GM12878 (cell line): ENCODE results near the gene ADAP1. TPM values are rescaled to one million over a fixed set of nuclear protein-coding genes. Genes with fewer than 3 reads are reported as not detected.
A peak's percentile ranks its signal among the peaks of the same experiment; 100 is the strongest.

Source experiments
- BCL3 ChIP-seq: IDR thresholded peaks from 2 replicates; pipeline ENCODE4 v1.6.1; 2011; ENCODE audit warnings: borderline replicate concordance, low read depth, mild to moderate bottlenecking, moderate library complexity, low read length; ENCODE audit not compliant: insufficient read depth, poor library complexity, severe bottlenecking
- BHLHE40 ChIP-seq, 2 experiments: fragments of 450-650 bp in 1 of 2; IDR thresholded peaks; 2 replicates each; pipeline ENCODE4 v1.6.1; 2011 to 2017; ENCODE audit warnings: low read depth in 2 of 2, borderline replicate concordance in 1 of 2, improper control_type of control experiment in 1 of 2, low read length in 1 of 2, mild to moderate bottlenecking in 1 of 2
- BRCA1 ChIP-seq: IDR thresholded peaks from 2 replicates; pipeline ENCODE4 v1.6.1; 2011; ENCODE audit warnings: low read depth, low read length, improper control_type of control experiment
- CHD1 ChIP-seq: IDR thresholded peaks from 2 replicates; pipeline ENCODE4 v1.6.1; 2012; ENCODE audit warnings: low read depth, low read length, improper control_type of control experiment
- CHD4 ChIP-seq: fragments of 200-600 bp; sonication (generic); IDR thresholded peaks from 2 replicates; pipeline ENCODE4 v1.6.1; 2016; ENCODE audit warnings: mild to moderate bottlenecking
- EED ChIP-seq: sonication (generic); IDR thresholded peaks from 2 replicates; pipeline ENCODE4 v1.6.1; 2016; ENCODE audit warnings: antibody characterized with exemption, low read depth
- ESRRA ChIP-seq: IDR thresholded peaks from 2 replicates; pipeline ENCODE4 v1.6.1; 2012; ENCODE audit warnings: mild to moderate bottlenecking, low read length, improper control_type of control experiment
- HCFC1 ChIP-seq: fragments of 150-350 bp; IDR thresholded peaks from 2 replicates; pipeline ENCODE4 v1.6.1; 2014; ENCODE audit warnings: low read length
- JUNB ChIP-seq: IDR thresholded peaks from 2 replicates; pipeline ENCODE4 v1.6.1; 2016; ENCODE audit warnings: antibody characterized with exemption, mild to moderate bottlenecking
- KDM1A ChIP-seq: fragments of 200-600 bp; sonication (generic); IDR thresholded peaks from 2 replicates; pipeline ENCODE4 v1.6.1; 2016; ENCODE audit warnings: borderline replicate concordance
- MTA3 ChIP-seq: IDR thresholded peaks from 2 replicates; pipeline ENCODE4 v1.6.1; 2012; ENCODE audit warnings: low read length, inconsistent platforms, borderline replicate concordance
- NBN ChIP-seq: fragments of 450-650 bp; IDR thresholded peaks from 2 replicates; pipeline ENCODE4 v1.6.1; 2016
- NR2F1 ChIP-seq: fragments of 450-650 bp; conservative IDR thresholded peaks from 2 replicates; pipeline ENCODE4 v1.6.1; 2017; ENCODE audit warnings: mild to moderate bottlenecking
- POLR2AphosphoS5 ChIP-seq: IDR thresholded peaks from 2 replicates; pipeline ENCODE4 v1.6.1; 2011; ENCODE audit warnings: mild to moderate bottlenecking, low read length, inconsistent platforms
- POU2F2 ChIP-seq: IDR thresholded peaks from 3 replicates; pipeline ENCODE4 v1.6.1; 2011; ENCODE audit warnings: low read depth, mild to moderate bottlenecking, low read length, borderline replicate concordance
- RFX5 ChIP-seq: IDR thresholded peaks from 2 replicates; pipeline ENCODE4 v1.6.1; 2011; ENCODE audit warnings: low read depth, low read length, improper control_type of control experiment
- SREBF2 ChIP-seq: IDR thresholded peaks from 2 replicates; pipeline ENCODE4 v1.6.1; 2012; ENCODE audit warnings: mild to moderate bottlenecking, low read length
- SRF ChIP-seq, 2 experiments: IDR thresholded peaks; 2 replicates each; pipeline ENCODE4 v1.6.1; 2011; ENCODE audit warnings: low read depth in 2 of 2, low read length in 2 of 2, mild to moderate bottlenecking in 1 of 2, moderate library complexity in 1 of 2
- SUPT20H ChIP-seq: IDR thresholded peaks from 2 replicates; pipeline ENCODE4 v1.6.1; 2011; ENCODE audit warnings: low read depth, mild to moderate bottlenecking, low read length, moderate library complexity, borderline replicate concordance; ENCODE audit not compliant: control insufficient read depth
- WRNIP1 ChIP-seq: IDR thresholded peaks from 2 replicates; pipeline ENCODE4 v1.6.1; 2011; ENCODE audit warnings: low read depth, low read length, improper control_type of control experiment, borderline replicate concordance
- ZBED1 ChIP-seq: IDR thresholded peaks from 2 replicates; pipeline ENCODE4 v1.6.1; 2016; ENCODE audit warnings: borderline replicate concordance
- polyA plus RNA-seq, 11 experiments: library from polyadenylated mRNA; depleted of rRNA in 4 of 11; unstranded in 6 of 11; stranded (reverse) in 5 of 11; fragments of >200 nt; fragmentation: Nextera tagmentation in 4 of 11; fragmentation: Illumina TruSeq in 1 of 11; extraction: Ambion mirVana in 4 of 11; extraction: Trizol in 1 of 11; gene quantifications; 1 replicate in 1 of 11; 2 replicates in 10 of 11; pipeline versions ENCODE4 v1.2.1 to v1.2.3, GENCODE V29; 2011 to 2016; ENCODE audit warnings: inconsistent platforms in 2 of 11, missing spikeins in 2 of 11, low read depth in 1 of 11
- total RNA-seq, 4 experiments: library from RNA; depleted of rRNA in 3 of 4; stranded (reverse); fragments of >200 nt in 3 of 4; fragmentation: Illumina TruSeq in 1 of 4; extraction: Trizol in 1 of 4; gene quantifications; 2 replicates each; pipeline versions ENCODE4 v1.2.1 to v1.2.3, GENCODE V29; 2013 to 2021
- TF ChIP-seq, protein P1 (sequence below): IDR thresholded peaks from 2 replicates; pipeline ENCODE4 v1.6.1; 2011; ENCODE audit warnings: low read depth, mild to moderate bottlenecking, low read length, moderate library complexity, borderline replicate concordance; ENCODE audit errors: extremely low read depth
- TF ChIP-seq, protein P2 (sequence below): fragments of 450-650 bp; IDR thresholded peaks from 2 replicates; pipeline ENCODE4 v1.6.1; 2017; ENCODE audit warnings: low read depth, mild to moderate bottlenecking, moderate library complexity
- TF ChIP-seq, protein P3 (sequence below): fragments of 450-650 bp; IDR thresholded peaks from 2 replicates; pipeline ENCODE4 v1.6.1; 2017; ENCODE audit warnings: mild to moderate bottlenecking, moderate library complexity

The ADAP1 gene
- total and polyA plus RNA-seq, 10 of the 15 experiments (the other 5 are each of a cell fraction or from before 2014, with no cell fraction given): 0.22 to 44.2 (median 22.0) TPM; not detected in 1

GRCh38 chr7:974820-975681 lies 20.6 kb upstream of the ADAP1 start, which contains the start of gene COX19 (continued):
- no peak for TF ChIP-seq ESRRA
- TF ChIP-seq, protein P1, sequence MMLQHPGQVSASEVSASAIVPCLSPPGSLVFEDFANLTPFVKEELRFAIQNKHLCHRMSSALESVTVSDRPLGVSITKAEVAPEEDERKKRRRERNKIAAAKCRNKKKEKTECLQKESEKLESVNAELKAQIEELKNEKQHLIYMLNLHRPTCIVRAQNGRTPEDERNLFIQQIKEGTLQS: no peak
- TF ChIP-seq POLR2AphosphoS5: peak; percentile 79
- peak; percentile 50 to 58; a peak in 2 of 4 replicates for TF ChIP-seq BHLHE40 (IDR thresholded peaks at IDR 0.05; ENCODE audit: borderline replicate concordance in 1 of 2, low read depth in 2 of 2, low read length in 1 of 2)
- 0 out of 2 replicates have a peak, but pooled peaks have one; percentile 44 for TF ChIP-seq CHD1
- TF ChIP-seq, protein P2, sequence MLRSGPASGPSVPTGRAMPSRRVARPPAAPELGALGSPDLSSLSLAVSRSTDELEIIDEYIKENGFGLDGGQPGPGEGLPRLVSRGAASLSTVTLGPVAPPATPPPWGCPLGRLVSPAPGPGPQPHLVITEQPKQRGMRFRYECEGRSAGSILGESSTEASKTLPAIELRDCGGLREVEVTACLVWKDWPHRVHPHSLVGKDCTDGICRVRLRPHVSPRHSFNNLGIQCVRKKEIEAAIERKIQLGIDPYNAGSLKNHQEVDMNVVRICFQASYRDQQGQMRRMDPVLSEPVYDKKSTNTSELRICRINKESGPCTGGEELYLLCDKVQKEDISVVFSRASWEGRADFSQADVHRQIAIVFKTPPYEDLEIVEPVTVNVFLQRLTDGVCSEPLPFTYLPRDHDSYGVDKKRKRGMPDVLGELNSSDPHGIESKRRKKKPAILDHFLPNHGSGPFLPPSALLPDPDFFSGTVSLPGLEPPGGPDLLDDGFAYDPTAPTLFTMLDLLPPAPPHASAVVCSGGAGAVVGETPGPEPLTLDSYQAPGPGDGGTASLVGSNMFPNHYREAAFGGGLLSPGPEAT: peak; percentile 49; the same call in 1 of the 2 replicates
- TF ChIP-seq ZBED1: no peak
- TF ChIP-seq, protein P3, sequence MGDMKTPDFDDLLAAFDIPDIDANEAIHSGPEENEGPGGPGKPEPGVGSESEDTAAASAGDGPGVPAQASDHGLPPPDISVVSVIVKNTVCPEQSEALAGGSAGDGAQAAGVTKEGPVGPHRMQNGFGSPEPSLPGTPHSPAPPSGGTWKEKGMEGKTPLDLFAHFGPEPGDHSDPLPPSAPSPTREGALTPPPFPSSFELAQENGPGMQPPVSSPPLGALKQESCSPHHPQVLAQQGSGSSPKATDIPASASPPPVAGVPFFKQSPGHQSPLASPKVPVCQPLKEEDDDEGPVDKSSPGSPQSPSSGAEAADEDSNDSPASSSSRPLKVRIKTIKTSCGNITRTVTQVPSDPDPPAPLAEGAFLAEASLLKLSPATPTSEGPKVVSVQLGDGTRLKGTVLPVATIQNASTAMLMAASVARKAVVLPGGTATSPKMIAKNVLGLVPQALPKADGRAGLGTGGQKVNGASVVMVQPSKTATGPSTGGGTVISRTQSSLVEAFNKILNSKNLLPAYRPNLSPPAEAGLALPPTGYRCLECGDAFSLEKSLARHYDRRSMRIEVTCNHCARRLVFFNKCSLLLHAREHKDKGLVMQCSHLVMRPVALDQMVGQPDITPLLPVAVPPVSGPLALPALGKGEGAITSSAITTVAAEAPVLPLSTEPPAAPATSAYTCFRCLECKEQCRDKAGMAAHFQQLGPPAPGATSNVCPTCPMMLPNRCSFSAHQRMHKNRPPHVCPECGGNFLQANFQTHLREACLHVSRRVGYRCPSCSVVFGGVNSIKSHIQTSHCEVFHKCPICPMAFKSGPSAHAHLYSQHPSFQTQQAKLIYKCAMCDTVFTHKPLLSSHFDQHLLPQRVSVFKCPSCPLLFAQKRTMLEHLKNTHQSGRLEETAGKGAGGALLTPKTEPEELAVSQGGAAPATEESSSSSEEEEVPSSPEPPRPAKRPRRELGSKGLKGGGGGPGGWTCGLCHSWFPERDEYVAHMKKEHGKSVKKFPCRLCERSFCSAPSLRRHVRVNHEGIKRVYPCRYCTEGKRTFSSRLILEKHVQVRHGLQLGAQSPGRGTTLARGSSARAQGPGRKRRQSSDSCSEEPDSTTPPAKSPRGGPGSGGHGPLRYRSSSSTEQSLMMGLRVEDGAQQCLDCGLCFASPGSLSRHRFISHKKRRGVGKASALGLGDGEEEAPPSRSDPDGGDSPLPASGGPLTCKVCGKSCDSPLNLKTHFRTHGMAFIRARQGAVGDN: 0 out of 2 replicates have a peak, but pooled peaks have one; percentile 60
- TF ChIP-seq NBN: peak; percentile 57; the same call in 1 of the 2 replicates
- TF ChIP-seq JUNB: no peak
- peak; percentile 12 for TF ChIP-seq BCL3
- no peak for TF ChIP-seq EED
- peak; percentile 63; the same call in 2 of the 3 replicates for TF ChIP-seq POU2F2
- TF ChIP-seq SRF (IDR thresholded peaks at IDR 0.05; ENCODE audit: low read depth in 2 of 2, low read length in 2 of 2): peak; percentile 97 to 100
- no peak for TF ChIP-seq WRNIP1
- no peak for TF ChIP-seq KDM1A
- TF ChIP-seq BRCA1: no peak
- no peak for TF ChIP-seq CHD4
- TF ChIP-seq NR2F1: peak; percentile 72
- TF ChIP-seq RFX5: no peak
- no peak for TF ChIP-seq SUPT20H
- TF ChIP-seq HCFC1: peak; percentile 81
- TF ChIP-seq SREBF2: no peak
- TF ChIP-seq MTA3: no peak
